ENCODE results near the gene CHCHD10.
"Not testable (repeated sequence)": the region's sequence is repeated elsewhere in the genome, so short reads cannot be mapped to it uniquely, and the experiment has no call there.

CHCHD10 gene

DNA sequence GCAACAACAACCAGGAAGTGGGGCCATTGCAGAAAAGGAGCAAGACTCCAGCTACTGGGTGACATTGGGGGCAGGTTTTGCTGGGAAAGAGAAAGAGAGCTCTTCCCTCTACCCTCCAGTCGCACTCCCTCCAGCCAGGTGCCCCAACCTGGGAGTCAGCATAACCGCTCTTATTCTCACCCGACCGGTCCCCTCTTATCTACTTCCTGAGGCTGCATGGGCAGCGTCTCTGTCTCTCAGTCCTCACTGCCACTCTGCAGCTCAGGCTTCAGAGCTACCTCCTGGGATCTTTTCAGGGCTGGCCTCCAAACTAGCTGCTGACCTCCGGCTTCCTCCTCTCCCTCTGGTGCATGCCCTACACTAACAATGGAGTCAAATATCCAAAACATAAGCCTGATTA is 22.0 kb downstream of the CHCHD10 start:
- DNase-seq: no peak

DNA sequence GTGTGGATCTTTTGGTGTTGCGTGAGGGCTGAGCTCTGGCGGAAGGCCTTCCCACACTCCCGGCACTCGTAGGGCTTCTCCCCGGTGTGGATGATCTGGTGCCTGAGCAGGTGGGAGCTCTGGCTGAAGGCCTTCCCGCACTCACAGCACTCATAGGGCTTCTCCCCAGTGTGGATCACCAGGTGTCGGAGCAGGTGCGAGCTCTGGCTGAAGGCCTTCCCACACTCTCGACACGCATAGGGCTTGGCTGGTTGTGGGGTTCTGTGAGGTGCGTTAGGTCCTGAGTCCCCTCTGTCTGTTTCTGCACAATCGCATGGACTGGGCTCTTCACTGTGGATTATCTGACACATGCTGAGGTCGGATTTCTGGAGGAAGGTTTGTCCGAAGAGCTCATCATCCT is 23.3 kb downstream of the CHCHD10 start:
- DNase-seq: no peak

DNA sequence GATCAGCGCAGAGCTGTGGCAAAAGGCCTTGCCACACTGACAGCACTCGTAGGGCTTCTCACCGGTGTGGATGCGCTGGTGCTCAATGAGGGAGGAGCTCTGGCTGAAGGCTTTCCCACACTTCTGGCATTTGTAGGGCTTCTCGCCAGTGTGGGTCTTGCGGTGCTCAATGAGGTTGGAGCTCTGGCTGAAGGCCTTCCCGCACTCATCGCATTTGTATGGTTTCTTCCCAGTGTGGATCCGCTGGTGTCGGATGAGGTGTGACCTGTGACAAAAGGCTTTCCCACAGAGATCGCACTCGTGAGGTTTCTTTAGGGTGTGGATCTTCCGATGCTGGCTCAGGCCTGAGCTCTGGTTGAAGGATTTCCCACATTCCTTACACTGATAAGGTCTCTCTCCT is 23.8 kb downstream of the CHCHD10 start:
- DNase-seq: no peak

DNA sequence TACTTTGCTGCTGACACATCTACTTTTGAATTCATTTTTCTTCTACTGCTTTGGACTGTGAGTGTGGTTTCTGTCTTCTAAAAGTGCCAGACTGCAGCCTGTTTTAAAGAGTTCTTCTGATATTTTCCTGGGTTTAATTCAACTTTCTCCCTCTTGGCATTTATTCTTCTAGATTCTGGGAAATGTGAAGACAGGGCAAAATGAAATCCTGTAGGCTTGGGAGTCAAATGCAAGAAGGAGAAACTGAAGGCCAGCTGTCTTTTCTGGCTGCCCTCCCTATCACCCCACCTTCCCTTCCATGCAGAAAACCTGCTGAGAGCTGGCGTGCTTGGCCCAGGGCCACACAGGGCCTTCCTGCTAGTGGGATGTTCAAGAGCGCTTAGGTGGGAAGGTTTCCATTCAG is 24.5 kb downstream of the CHCHD10 start:
- no peak for DNase-seq

DNA sequence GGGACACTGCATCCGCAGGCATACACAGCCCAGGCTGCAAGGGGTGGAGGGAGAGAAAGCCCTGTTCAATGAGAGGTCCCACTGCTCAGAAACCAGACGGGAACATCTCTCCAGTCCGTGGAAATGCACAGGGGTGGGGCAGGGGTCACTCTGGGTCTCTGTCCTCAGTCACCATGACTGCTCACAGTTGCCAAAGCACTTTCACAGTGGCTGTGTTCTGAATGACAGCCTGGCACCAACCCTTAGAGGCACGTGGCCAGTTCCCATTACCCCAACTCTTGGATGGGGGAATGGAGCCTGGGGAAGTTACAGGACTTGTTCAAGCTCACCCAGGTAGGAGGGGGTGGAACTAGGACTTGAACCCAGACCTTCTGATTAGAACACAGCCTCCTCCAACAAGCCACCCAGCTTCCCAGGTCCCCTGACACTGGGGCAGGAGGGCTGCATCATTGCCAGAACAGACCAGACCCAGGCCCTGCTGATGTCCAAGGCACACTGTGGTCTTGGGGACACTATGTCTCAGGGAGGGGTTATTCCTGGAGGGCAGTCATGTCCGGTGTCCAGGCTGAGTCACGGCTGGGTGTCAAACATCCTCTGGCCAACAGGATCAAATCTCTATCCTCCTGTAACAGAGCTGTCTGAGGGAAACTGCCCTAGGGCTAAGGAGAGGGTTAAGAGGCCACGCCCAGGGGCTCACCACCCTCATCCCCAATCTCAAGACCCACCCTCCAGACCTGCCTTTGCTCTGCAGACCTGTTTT is 25.1 kb downstream of the CHCHD10 start:
- no peak for DNase-seq

DNA sequence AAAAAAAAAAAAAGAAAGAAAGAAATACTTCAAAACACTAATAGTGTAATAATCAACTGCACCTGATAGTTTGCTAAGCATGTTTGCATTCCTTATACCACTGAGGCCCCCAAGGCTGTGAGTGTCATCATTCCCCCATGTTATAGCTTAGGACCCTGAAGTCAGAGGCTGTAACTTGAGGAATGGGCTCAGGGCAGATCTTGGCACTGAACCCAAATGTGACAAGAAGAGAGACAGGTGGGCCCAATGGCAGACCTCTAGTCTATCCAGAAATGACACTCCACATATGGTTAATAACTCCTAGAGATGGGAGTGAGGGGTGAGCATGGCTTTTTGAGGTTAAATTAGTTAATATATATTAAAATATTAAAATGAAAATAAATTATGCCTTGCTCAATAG is 30.1 kb downstream of the CHCHD10 start:
- DNase-seq: no peak

DNA sequence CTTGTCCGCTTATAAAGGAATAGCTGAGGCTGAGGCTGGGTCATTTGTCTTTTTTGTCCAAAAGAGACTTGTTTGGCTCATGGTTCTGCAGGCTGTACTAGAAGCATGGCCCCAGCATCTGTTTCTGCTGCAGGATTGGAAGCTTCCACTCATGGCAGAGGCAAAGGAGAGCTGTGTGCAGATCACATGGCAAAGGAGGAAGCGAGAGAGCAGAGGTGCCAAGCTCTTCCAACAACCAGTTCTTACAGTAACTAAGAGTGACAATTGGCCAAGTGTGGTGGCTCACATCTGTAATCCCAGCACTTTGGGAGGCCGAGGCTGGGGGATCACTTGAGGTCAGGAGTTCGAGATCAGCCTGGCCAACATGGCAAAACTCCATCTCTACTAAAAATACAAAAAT is 39.7 kb downstream of the CHCHD10 start:
- DNase-seq: not testable (repeated sequence)

DNA sequence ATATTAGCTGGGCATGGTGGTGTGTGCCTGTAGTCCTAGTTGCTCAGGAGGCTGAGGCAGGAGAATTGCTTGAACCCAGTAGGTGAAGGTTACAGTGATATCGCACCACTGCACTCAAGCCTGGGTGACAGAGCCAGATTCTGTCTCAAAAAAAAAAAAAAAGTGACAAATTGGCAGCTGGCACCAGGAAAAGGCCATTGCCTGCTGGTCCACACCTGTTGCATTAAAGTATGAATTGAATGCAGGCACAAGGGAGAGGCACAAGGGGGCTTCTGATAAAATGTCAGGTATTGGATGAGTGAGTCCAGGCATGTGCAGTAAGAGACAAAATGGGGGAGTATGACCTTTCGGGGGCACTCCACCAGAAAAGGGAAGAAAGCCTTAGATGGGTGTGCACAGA is 45.0 kb downstream of the CHCHD10 start:
- DNase-seq: no peak

DNA sequence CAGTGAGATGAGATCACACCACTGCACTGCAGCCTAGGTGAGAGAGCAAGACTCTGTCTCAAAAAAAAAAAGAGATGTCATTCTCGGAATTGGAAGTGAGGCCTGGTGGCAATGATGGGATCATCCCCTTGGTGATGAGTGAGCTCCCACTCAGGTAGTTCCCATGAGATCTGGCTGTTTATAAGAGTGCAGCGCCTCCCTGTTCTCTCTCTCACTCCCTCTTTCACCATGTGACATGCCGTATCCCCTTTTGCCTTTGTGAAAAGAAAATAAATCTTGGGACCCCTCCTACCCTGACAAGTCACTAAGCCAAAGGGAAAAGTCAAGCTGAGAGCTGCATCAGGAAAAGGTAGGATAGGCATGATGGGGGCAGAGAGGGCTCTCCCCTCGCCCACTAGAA is 45.6 kb downstream of the CHCHD10 start:
- DNase-seq: no peak

DNA sequence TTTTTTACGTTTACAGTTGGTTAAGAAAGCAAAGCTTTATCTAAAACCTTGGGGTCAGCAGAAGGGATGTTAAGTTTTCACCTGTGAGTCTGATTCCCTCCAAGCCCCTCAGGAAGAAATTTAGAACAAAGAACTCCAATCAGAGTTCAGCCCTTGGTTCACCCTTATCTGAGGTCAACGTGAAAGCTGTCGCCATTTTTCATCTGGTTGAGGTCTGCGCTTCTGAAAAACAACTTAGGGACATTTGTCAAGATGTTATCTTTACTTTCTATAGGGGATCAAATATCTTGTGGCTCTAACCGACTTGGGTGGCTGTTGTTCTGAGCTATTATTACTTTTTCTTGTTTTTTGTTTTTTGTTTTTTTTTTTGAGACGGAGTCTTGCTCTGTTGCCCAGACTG is 46.9 kb downstream of the CHCHD10 start:
- no peak for DNase-seq

DNA sequence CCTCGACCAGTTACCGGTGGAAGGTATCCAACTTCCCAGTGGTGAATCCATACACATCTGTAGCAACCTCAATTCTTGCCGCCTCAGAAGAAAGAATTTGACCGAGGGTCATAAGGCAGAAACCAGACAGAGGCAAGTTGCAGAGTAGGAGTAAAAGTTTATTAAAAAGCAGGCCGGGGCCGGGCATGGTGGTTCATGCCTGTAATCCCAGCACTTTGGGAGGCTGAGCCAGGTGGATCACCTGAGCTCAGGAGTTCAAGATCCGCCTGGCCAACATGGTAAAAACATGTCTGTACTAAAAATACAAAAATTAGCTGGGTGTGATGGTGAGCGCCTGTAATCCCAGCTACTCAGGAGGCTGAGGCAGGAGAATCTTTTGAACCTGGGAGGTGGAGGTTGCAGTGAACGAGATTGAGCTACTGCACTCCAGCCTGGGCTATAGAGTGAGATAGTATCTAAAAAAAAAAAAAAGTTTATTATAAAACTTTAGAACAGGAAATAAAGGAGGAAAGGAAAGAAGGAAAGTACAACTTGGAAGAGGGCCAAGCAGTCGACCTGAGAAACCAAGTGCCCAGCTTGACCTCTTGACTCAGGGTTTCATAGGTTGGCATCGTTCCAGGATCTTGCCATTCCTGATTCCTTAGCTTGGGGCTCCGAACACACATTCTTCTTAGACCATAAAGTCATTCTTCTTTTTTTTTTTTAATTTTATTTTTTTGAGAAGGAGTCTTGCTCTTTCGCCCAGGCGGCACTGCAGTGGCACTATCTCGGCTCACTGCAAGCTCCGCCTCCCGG is 49.2 kb downstream of the CHCHD10 start:
- no peak for DNase-seq

DNA sequence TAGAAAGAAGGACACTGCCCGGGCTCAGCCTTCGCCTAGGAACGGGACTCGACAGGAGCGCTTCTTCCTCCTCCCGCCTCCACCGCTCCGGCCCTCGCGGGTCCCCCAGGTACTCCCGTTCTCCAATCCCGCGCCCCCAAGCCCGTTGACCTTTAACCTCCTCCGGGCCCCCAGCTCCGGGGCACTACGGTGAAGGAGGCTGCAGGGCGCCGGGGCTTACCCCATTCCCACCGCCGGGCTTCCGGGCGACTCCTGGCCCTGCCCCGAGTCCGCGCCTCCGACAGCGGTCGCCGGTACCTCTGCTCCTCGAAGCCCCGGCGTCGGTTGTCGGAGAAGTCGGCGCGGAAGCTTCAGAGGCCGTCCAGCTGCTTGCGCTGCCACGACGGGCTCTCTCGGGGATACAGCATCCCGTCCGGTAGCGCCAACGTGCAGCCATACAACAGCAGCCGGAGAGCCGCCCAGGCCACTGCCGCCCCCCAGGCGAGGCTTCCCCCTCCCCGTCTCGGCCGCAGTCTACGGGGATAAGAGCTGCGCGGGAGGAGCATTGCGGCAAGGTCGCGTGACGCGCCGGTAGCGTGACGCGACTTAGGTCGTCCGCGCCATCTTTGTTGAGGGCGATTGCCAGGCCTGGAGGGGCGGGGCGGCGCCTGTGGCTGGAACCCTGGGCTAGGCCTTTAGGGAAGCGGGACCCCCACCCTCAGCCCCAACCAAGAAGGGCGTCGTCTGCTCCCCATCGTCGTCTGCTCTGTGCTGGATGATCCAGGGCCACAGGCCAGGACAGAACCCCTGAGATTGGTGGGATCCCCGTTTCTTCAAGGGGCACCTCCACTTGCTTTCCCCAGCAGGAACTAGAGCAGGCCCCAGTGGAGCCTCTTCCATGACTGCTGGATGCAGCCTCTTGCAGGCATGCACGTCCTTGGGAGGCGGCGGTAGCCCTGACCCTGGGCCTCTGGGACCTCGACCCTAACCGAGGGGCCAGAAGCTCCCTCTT is 50.7 kb downstream of the CHCHD10 start:
- peak; percentile 73 for DNase-seq

All from effector CD8-positive, alpha-beta T cell (primary cell).